Karpas-422 (cell line): ENCODE results near the gene ZNF416. TPM values are rescaled to one million over a fixed set of nuclear protein-coding genes. Genes with fewer than 3 reads are reported as not detected.

Experiments
- DNase-seq: peaks from one replicate; pipeline ENCODE4 v3.0.0-alpha.2; 2015
- H2AFZ ChIP-seq: fragments of 200-600 bp; sonication (generic); 2 replicates; pipeline ENCODE4 v1.6.1; 2014; ENCODE audit warnings: antibody characterized with exemption, low read length, mixed read lengths
- H3K27ac ChIP-seq: fragments of 200-600 bp; sonication (generic); 2 replicates; pipeline ENCODE4 v1.5.1; 2014; ENCODE audit warnings: mild to moderate bottlenecking, low read length, moderate library complexity
- H3K27me3 ChIP-seq: fragments of 200-600 bp; sonication (generic); 2 replicates; pipeline ENCODE4 v1.6.1; 2014; ENCODE audit warnings: low read length, mixed read lengths
- H3K36me3 ChIP-seq: fragments of 200-600 bp; sonication (generic); 2 replicates; pipeline ENCODE4 v1.6.1; 2014; ENCODE audit warnings: low read length, mixed read lengths; ENCODE audit not compliant: insufficient read depth
- H3K4me1 ChIP-seq: fragments of 200-600 bp; sonication (generic); 2 replicates; pipeline ENCODE4 v1.6.1; 2014; ENCODE audit warnings: mild to moderate bottlenecking, low read length, mixed read lengths
- H3K4me2 ChIP-seq: fragments of 200-600 bp; sonication (generic); 2 replicates; pipeline ENCODE4 v1.6.1; 2014; ENCODE audit warnings: low read length, low read depth, mild to moderate bottlenecking; ENCODE audit not compliant: poor library complexity, severe bottlenecking
- H3K4me3 ChIP-seq: fragments of 200-600 bp; sonication (generic); 2 replicates; pipeline ENCODE4 v1.5.1; 2014; ENCODE audit warnings: mild to moderate bottlenecking, antibody characterized with exemption, low read length, mixed read lengths
- H3K79me2 ChIP-seq: fragments of 200-600 bp; sonication (generic); 2 replicates; pipeline ENCODE4 v1.6.1; 2014; ENCODE audit warnings: mild to moderate bottlenecking, low read length, mixed read lengths
- H3K9ac ChIP-seq: fragments of 200-600 bp; sonication (generic); 2 replicates; pipeline ENCODE4 v1.6.0; 2014; ENCODE audit warnings: low read length
- H3K9me2 ChIP-seq: fragments of 200-600 bp; sonication (generic), shearing (Covaris generic); replicated peaks from 2 replicates; pipeline ENCODE4 v1.6.0; 2014; ENCODE audit warnings: mild to moderate bottlenecking, low read length, moderate library complexity; ENCODE audit not compliant: insufficient read depth
- H3K9me3 ChIP-seq: fragments of 300-700, 200-600 bp; sonication (generic); 2 replicates; pipeline ENCODE4 v1.6.1; 2014; ENCODE audit warnings: low read length, mixed read lengths
- H4K20me1 ChIP-seq: fragments of 200-600 bp; sonication (generic); 2 replicates; pipeline ENCODE4 v1.6.1; 2014; ENCODE audit warnings: mild to moderate bottlenecking, antibody characterized with exemption, low read length, low read depth; ENCODE audit not compliant: insufficient read depth
- total RNA-seq: library from RNA; depleted of rRNA; stranded (reverse); fragments of >200 nt; shearing (Covaris generic); gene quantifications from 2 replicates; pipeline ENCODE4 v1.2.3, GENCODE V29; 2014; ENCODE audit warnings: low replicate concordance; rRNA removed

Gene ZNF416
- total RNA-seq, 1 experiment from 2014 or later = 3.1 TPM

DNA sequence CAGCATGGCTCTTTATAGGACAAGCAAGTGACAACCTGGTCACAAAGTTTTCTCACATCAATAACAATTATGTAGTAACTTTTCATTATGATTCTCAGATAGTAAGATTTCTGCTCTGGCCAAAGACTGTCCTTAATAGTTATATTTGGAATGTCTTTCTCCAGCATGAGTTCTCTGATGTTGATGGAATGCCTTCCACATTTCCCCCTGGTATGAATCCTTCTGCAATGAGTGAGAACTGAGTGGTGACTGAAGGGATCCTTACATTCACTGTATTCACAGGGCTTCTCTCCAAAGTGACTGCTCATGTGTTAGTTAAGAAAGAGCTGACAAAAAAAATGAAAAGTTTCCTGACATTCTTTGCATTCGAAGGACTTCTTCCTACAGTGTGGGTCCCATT, 32.2 kb downstream of the ZNF416 start:
- Histone ChIP-seq H4K20me1 (no peaks in the 10 kb centered on the region), H3K27me3 (no peaks in the 10 kb centered on the region), H3K36me3 (peaks cover 90% of the 10 kb centered on the region), H3K4me2 (no peak overlapping the region), H3K4me1 (no peaks in the 10 kb centered on the region), H3K9ac (no peak overlapping the region), H3K79me2 (no peaks in the 10 kb centered on the region), H3K27ac (no peak overlapping the region), H2AFZ (no peak overlapping the region), H3K4me3 (no peak overlapping the region), H3K9me3 (peaks cover 90% of the 10 kb centered on the region), H3K9me2 (no peaks in the 10 kb centered on the region)
- no peak for DNase-seq

DNA sequence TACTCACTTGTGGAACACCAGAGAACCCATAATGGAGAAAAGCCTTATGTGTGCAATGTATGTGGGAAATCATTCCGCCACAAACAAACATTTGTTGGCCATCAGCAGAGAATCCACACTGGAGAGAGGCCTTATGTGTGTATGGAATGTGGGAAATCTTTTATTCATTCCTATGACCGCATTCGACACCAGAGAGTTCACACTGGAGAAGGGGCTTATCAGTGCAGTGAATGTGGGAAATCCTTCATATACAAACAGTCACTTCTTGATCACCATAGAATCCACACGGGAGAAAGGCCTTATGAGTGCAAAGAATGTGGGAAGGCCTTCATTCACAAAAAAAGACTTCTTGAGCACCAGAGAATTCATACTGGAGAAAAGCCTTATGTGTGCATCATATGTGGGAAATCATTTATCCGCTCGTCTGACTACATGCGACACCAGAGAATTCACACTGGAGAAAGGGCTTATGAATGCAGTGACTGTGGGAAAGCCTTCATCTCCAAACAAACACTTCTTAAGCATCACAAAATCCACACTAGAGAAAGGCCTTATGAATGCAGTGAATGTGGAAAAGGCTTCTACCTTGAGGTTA, 40.7 kb downstream of the ZNF416 start:
- Histone ChIP-seq H3K4me3 (0 out of 2 replicates have a peak overlapping the region, but pooled peaks have one; percentile 3), H4K20me1 (no peaks in the 10 kb centered on the region), H3K27me3 (no peaks in the 10 kb centered on the region), H3K4me1 (no peaks in the 10 kb centered on the region), H3K4me2 (no peak overlapping the region), H3K9me3 (peaks cover 80% of the 10 kb centered on the region), H3K9me2 (no peaks in the 10 kb centered on the region), H3K9ac (no peak overlapping the region), H2AFZ (no peak overlapping the region), H3K36me3 (peaks cover 92% of the 10 kb centered on the region), H3K27ac (no peak overlapping the region), H3K79me2 (peaks cover 9% of the 10 kb centered on the region; the same call in 1 of the 2 replicates)
- no peak for DNase-seq

GRCh38 chr19:57527136-57527881, 51.4 kb downstream of the ZNF416 start, which contains the start of gene ZNF549:
TSS of gene ZNF549 (plus strand) at chr19:57527356. CDS start at chr19:57527574, 218 bp downstream.
- Histone ChIP-seq H3K27ac (0 out of 2 replicates have a peak within 1 kb of the TSS, but pooled peaks have one; percentile 8), H2AFZ (peak within 1 kb of the TSS; percentile 87), H3K4me1 (peaks cover 9% of the 10 kb centered on the region), H3K36me3 (peaks cover 26% of the 10 kb centered on the region), H3K4me2 (peak within 1 kb of the TSS; percentile 88), H3K79me2 (peaks cover 44% of the 10 kb centered on the region), H3K9ac (peak within 1 kb of the TSS; percentile 79), H4K20me1 (no peaks in the 10 kb centered on the region), H3K4me3 (peak within 1 kb of the TSS; percentile 86), H3K9me3 (peaks cover 37% of the 10 kb centered on the region), H3K27me3 (no peaks in the 10 kb centered on the region), H3K9me2 (no peaks in the 10 kb centered on the region)
- peak; percentile 99 for DNase-seq

Other genes starting within 250 kb of the ZNF416 start
- gene ZNF304, start 227.6 kb downstream of the ZNF416 start, total RNA-seq = 6.9 and 10.0 TPM in 2 replicates
- gene TRAPPC2B, start 215.4 kb downstream of the ZNF416 start, total RNA-seq = 19.5 and 30.0 TPM in 2 replicates
- 3.1 and 6.5 TPM in 2 replicates for gene ZNF547, start 215.4 kb downstream of the ZNF416 start, total RNA-seq
- gene ZNF548, start 189.1 kb downstream of the ZNF416 start, total RNA-seq = 37.3 and 40.4 TPM in 2 replicates
- 17.0 and 19.2 TPM in 2 replicates for gene ZNF17, start 167.8 kb downstream of the ZNF416 start, total RNA-seq
- gene ZNF749, start 143.6 kb downstream of the ZNF416 start, total RNA-seq = 20.9 and 43.4 TPM in 2 replicates
- gene VN1R1, start 121.8 kb downstream of the ZNF416 start, total RNA-seq = not detected in 2 replicates
- gene ZNF772, start 101.3 kb downstream of the ZNF416 start, total RNA-seq = 0.45 and 4.6 TPM in 2 replicates
- gene ZNF419, start 91.2 kb downstream of the ZNF416 start, total RNA-seq = 4.2 and 5.1 TPM in 2 replicates
- gene ZNF773, start 79.0 kb downstream of the ZNF416 start, total RNA-seq = 19.4 and 25.2 TPM in 2 replicates
- gene ZNF549, start 51.6 kb downstream of the ZNF416 start, total RNA-seq = 6.7 and 9.8 TPM in 2 replicates
- gene ZNF550, start 19.0 kb downstream of the ZNF416 start, total RNA-seq = 5.5 and 5.7 TPM in 2 replicates
- gene ZIK1, start 5.2 kb upstream of the ZNF416 start, total RNA-seq = 0.11 TPM in 2 replicates
- gene ZNF530, start 21.0 kb upstream of the ZNF416 start, total RNA-seq = 5.2 and 7.7 TPM in 2 replicates
- 13.7 and 23.4 TPM in 2 replicates for gene ZNF134, start 35.3 kb upstream of the ZNF416 start, total RNA-seq
- gene ZNF211, start 54.3 kb upstream of the ZNF416 start, total RNA-seq = 21.8 and 22.2 TPM in 2 replicates
- gene ZSCAN4, start 90.0 kb upstream of the ZNF416 start, total RNA-seq = not detected in 2 replicates
- 17.0 and 20.9 TPM in 2 replicates for gene ZNF551, start 103.1 kb upstream of the ZNF416 start, total RNA-seq
- 0.11 TPM in 1 of 2 replicates, not detected in the other for gene ZNF154, start 130.3 kb upstream of the ZNF416 start, total RNA-seq
- gene ZNF671, start 148.7 kb upstream of the ZNF416 start, total RNA-seq = 5.5 and 9.3 TPM in 2 replicates
- 13.1 and 33.4 TPM in 2 replicates for gene ZNF776, start 167.9 kb upstream of the ZNF416 start, total RNA-seq
- gene ZNF586, start 190.8 kb upstream of the ZNF416 start, total RNA-seq = 33.7 and 35.9 TPM in 2 replicates
- 17.7 and 20.3 TPM in 2 replicates for gene ZNF552, start 236.0 kb upstream of the ZNF416 start, total RNA-seq